ENCODE results near the gene ZNF506.
"Not testable (repeated sequence)": the region's sequence is repeated elsewhere in the genome, so short reads cannot be mapped to it uniquely, and the experiment has no call there.

Gene ZNF506

DNA sequence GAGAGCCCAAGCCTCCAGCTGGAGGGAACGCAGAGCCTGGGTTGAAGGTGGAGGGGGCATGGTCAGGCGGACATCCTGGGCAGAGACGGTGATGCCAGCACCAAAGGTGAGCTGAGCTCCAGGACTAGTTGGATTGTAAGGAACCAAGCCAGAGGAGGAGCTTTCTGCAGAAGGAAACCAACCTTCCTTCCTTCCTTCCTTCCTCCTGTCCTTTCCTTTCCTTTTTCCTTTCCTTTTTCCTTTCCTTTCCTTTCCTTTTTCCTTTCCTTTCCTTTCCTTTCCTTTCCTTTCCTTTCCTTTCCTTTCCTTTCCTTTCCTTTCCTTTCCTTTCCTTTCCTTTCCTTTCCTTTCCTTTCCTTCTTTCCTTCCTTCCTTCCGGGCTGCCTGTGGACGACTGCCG lies 77.6 kb downstream of the ZNF506 start:
- DNase-seq = not testable (repeated sequence)

DNA sequence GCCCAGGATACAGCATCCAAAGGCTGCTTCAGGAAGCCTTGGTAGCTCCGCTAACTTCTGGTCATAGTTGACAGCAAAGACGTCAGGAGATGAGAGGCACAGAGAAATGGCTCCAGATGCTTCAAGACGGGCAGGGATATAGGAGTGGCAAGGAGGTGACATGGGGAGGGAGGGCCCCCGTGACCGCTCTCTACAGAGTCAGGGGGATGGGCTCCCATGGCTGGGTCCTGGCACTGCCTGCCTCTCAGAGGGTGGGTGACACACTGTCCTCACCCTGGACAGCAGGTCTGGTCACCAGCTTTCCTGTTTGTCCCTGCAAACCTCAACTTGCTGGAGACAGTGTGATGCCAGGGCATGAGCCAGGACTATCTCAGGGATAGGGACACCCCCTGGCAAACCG lies 78.4 kb downstream of the ZNF506 start:
- no peak for DNase-seq

DNA sequence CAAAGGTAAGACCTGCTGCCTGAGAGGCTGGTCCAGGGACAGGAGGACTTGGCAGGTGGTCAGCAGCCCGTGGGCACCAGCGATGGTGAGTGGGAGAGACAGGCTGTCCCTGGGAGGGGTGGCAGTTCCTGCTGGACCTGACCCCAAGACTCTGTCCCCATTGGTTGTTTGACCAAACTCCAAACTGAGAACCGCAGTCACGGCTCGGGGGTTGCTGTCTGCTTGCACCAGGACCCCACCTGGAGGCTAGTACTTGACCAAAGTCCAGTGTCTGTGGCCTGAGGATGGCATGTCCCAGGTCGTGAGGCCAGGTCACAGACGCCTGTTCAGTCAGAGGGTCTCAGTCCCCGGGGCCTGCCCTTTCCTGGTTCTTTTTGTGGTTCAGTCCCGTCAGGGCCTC lies 78.8 kb downstream of the ZNF506 start:
- DNase-seq = no peak

Data from NCI-H1930 (cell line).